EL (cell line): ENCODE data around the gene GRAP2.
"Not testable (repeated sequence)": the region's sequence is repeated elsewhere in the genome, so short reads cannot be mapped to it uniquely, and the experiment has no call there.

Experiments used
- DNase-seq: peaks from one replicate; pipeline ENCODE4 v3.0.0-alpha.2; 2016

GRAP2 gene

GRCh38 chr22:39947220-39948216, 46.6 kb downstream of the GRAP2 start:
- DNase-seq: no peak

- DNase-seq: no peak
Observed at GRCh38 chr22:39949964-39950737, 49.3 kb downstream of the GRAP2 start.

- not testable (repeated sequence) for DNase-seq
Observed at GRCh38 chr22:39951603-39952293, 50.9 kb downstream of the GRAP2 start.

GRCh38 chr22:39952347-39952746, 51.5 kb downstream of the GRAP2 start:
- DNase-seq: no peak

- DNase-seq: no peak
Observed at GRCh38 chr22:39953101-39953500, 52.2 kb downstream of the GRAP2 start.

GRCh38 chr22:39954584-39955055, 53.7 kb downstream of the GRAP2 start:
- DNase-seq: peak; percentile 77

GRCh38 chr22:39955675-39956074, 54.8 kb downstream of the GRAP2 start:
- DNase-seq: no peak

- no peak for DNase-seq
Observed at GRCh38 chr22:39956932-39957664, 56.2 kb downstream of the GRAP2 start.

- no peak for DNase-seq
Observed at GRCh38 chr22:39958009-39958711, 57.3 kb downstream of the GRAP2 start.

GRCh38 chr22:39958949-39959639, 58.2 kb downstream of the GRAP2 start:
- DNase-seq: no peak

- DNase-seq: peak; percentile 76
Observed at GRCh38 chr22:39959640-39960447, 59.0 kb downstream of the GRAP2 start, which contains the start of gene TMA7B. Gene TMA7B, plus strand, starts transcription at chr22:39960397. Its CDS starts 3,978 bp downstream, at chr22:39964375.

GRCh38 chr22:39960791-39961746, 60.2 kb downstream of the GRAP2 start:
- peak; percentile 95 for DNase-seq

- no peak for DNase-seq
Observed at GRCh38 chr22:39962071-39962470, 61.2 kb downstream of the GRAP2 start.

- DNase-seq: no peak
Observed at GRCh38 chr22:39965748-39966147, 64.9 kb downstream of the GRAP2 start.

GRCh38 chr22:39966470-39966869, 65.6 kb downstream of the GRAP2 start:
- DNase-seq: no peak

GRCh38 chr22:39967103-39967829, 66.4 kb downstream of the GRAP2 start:
- DNase-seq: peak; percentile 10

GRCh38 chr22:39967996-39968972, 67.4 kb downstream of the GRAP2 start:
- no peak for DNase-seq
